Measurements from ENCODE around the gene ELOVL7.
"Not testable (repeated sequence)": the region's sequence is repeated elsewhere in the genome, so short reads cannot be mapped to it uniquely, and the experiment has no call there.

Gene ELOVL7

DNA sequence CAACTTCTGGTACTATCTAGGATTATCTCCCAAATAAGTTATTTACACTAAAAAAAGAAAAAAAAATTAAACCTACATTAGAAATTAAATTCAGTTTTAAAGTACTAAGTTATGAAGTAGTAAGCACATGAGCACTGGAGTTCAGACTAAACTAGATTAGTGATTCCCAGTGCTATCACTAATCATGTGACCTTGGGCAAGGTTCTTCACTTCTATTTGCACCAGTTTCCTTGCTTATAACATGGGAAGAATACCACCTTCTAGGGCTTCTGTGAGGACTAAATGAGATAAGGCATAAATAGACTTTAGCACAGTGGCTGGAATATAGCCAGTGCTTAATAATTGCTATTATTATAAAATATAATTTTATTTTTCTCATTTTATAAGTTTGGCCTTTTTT, 10.5 kb downstream of the ELOVL7 start:
- in situ Hi-C loops (cut with MboI; ENCODE audit: low sequenced_read_pairs) = no loop called here

DNA sequence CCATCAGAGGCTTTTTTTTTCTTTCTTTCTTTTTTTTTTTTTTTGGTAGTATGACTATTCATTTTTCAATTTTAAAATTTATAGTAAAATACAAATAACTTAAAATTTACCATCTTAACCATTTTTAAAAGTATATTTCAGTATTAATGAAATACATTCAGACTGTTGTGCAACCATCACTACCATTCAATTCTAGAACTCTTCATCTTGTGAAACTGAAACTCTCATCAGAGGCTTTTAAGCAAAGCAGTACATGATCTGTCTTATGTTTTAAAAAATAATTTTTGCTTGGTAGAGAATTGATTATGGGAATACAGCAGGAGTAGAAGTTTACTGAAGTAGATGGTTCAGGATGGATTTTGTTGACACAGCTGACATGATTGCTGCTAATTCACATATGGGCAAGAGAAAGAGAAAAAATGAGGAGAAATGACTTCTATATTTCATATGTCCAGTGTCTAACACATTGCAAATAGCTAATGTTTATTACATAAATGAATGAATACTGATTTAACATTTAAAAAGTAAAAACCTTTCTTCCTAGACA, 13.4 kb downstream of the ELOVL7 start:
- in situ Hi-C loops (cut with MboI; ENCODE audit: low sequenced_read_pairs) = no loop called here

DNA sequence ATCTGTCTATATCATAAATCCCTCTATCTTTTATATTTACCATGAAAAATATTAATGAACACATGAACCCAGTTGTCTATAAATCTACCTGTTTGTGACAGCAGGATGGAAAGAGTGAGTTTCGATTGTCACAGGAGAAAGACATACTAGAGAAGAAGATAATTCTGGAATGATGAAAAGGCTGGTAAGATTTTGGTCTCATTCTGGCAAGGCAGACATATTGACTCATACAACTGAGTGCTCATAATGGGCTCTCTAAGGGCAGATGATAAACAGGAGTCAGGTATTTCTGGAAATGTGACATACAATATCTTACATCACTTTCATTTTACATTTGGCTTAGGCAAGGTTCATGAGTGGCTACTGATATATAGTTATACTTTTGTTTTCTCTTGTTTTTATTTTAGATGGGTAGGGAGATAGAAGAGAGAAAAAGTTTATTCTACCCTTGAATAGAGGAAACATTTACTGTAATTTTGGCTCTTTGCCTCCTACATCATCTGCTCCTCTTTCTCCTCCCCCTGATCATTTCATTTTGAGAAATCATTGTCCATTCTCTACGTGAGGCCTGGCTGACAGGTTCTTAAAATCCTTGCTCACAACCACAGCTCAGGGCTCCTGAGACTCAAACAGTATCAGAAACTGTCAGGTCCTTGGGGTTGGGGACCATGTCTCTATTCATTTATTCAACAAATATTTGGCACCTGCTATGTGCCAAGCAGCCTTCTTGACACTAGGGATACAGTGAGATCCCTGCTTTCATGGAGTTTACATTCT, 14.4 kb downstream of the ELOVL7 start:
- in situ Hi-C loops (cut with MboI; ENCODE audit: low sequenced_read_pairs) = no loop called here

DNA sequence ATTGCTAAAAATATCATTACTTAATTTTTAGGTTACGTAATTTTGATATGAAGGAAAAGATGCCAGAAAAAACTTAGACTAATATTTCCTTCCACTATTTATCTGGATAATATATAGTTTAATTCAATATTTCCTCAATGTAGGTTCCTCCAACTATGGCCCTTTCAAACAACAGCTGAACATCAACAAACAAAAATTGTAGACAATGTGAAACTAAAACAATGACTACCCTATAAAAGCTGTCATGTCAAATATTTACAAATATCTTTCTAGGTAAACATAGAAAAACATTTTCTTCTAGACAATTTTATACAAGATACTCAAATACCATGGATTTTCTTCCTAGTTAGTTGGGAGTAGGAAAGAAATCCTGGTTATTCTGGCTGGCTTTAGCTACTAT, 16.9 kb downstream of the ELOVL7 start:
- in situ Hi-C loops (cut with MboI; ENCODE audit: low sequenced_read_pairs) = no loop called here

DNA sequence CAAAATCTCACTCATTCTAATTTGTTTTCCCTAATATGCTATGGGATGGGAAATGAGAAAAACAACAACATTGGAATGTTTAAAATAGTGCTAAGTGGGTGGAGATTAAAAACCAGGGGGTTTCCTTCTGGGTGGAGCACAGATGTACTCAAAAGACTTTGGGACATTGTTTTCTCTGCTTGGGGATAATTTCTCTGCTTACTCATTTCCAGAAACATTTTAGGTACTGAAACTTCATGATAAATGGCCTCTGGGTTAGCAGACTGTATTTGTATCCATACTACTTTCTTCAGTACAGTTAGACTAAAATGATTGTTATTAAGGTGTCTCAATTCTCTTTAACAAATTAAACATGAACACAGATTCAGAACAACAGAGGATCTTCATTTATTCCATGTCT, 17.4 kb downstream of the ELOVL7 start:
- in situ Hi-C loops (cut with MboI; ENCODE audit: low sequenced_read_pairs) = no loop called here

DNA sequence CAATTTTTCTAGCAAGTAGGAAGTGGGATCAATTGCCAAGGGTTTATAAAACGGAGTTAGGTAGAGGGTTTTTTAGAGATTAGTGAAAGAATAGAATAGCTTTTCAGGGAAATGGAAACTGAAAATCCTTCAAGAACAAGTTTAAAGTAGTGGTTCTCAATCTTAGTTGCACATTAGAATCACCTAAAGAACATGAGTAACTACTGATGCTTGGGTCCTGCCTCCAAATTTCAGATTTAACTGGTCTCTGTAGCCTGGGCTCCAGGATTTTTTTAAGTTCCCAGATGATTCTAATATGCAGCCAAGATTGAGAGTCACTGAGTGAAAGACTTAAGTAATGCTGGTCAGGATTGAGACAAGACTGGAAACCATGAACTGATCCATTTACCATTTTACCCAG, 20.5 kb downstream of the ELOVL7 start:
- in situ Hi-C loops (cut with MboI; ENCODE audit: low sequenced_read_pairs) = no loop called here

DNA sequence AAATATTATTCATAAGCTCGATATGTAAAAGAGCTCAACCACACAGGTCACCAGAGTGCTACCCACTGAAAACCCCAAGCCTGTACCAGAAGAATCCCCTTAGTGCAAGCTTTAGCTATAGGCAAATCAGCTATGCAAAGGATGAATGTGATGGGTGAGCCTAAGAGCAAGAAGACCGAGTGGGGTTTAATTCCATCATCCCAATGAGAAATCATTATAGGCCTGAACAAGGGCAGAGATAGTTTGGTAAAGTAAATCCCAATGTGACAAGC, 21.8 kb downstream of the ELOVL7 start:
- in situ Hi-C loops (cut with MboI; ENCODE audit: low sequenced_read_pairs) = no loop called here

DNA sequence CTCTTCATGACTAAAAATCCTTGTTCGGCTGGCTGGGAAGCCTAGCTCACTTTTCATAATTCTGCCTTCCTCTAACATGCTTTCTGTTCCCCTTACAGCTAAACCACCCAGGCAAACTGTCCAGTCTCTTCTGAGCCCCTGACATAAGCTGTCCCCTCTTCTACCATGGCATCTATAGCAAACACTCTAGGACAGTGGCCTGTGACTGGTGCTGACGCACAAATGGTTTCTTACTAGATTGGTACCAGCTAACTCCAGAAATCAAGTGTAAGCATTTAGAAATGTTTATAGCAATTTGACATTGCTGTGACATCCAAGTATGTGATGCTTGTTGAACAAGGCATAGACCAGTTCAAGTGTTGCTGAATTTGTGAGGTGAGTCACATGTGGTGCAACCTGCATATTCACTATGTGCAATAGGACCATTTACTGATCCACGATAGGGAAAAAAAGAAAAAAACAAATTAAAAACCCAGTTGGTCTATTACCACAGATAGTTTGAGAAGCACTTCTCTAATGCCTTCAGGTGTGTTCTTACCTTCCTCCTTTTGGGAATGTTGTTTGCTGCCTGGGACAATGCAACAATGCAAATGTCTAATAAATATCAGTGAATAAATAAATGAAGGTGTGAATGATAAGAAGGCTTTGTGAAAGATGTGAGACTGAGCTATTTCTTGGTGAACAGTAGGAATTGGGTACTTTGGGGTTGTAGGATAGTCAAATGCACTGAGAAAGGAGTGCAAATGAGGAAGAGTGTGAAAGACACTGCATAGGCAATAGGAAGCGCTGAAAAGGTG, 22.4 kb downstream of the ELOVL7 start:
- in situ Hi-C loops (cut with MboI; ENCODE audit: low sequenced_read_pairs) = no loop called here

DNA sequence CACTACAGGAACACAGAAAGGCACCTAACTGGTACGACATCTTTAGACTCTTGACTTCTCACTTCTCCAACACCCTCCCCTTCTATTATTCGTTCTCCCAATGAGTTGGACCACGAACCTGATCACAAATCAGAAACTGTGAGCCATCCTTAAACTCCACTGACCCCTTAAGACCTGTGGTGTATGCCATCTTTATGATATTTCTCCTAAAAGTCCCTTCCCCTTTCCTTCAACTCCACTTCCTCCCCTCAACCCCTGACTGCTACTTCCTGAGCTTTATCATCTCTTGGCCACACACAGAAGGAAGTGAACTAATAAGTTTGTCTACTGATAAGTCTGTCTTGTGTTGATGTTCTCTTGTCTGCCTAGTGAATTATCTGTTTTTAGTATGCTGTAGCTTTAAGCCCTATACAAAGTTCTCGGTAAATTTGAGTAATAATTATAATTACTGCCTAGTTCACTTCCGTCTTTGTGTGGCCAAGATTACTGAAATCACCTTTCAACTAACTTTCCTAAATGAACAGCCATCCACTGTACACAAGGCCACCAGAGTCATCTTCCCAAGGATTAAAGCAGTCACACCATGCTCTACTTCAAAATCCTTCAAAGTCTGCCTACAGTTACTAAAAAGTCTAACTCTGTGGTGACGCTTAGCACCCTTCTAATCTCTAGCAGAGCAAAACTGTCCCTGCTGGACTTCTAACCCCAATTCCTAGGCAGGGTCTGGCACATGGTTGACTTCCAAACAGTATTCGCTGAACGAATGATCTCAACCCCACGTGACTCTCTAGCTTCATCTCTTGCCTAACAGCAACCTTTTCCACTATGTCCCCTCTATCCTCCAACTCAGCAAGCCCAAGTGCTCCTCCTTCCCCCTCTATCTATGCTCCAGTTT, 23.2 kb downstream of the ELOVL7 start:
- in situ Hi-C loops (cut with MboI; ENCODE audit: low sequenced_read_pairs) = no loop called here

DNA sequence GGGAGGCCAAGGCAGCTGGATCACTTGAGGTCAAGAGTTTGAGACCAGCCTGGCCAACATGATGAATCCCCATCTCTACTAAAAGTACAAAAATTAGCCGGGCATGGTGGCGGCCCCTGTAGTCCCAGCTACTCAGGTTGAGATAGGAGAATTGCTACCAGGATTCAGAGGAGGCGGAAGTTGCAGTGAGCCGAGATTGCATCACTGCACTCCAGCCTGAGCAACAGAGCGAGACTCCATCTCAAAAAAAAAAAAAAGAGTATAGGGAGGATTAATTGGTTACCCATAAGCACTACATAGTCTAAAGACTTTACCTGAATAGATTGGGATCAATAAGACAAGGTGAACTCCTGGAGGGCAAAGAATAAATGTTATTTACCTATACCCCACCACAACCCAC, 27.9 kb downstream of the ELOVL7 start:
- in situ Hi-C loops (cut with MboI; ENCODE audit: low sequenced_read_pairs) = not testable (repeated sequence)

DNA sequence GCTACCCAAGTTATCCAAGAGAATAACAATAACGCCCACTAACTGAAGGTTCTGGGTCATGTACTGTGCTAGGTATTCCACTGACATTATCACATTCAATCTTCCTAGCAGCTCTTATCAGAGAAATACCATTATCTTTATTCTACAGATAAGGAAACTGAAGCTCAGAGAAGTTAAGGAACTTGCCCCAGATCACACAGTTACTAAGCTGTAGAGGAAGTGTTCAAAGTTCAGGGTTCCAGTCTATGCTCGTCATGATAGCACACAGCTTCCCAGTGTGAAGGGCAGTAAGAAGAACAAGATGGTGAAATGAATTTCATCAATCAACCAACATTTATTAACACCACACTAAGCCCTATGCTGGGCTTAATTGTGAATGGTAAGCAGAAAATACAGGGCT, 29.6 kb downstream of the ELOVL7 start:
- in situ Hi-C loops (cut with MboI; ENCODE audit: low sequenced_read_pairs) = no loop called here

DNA sequence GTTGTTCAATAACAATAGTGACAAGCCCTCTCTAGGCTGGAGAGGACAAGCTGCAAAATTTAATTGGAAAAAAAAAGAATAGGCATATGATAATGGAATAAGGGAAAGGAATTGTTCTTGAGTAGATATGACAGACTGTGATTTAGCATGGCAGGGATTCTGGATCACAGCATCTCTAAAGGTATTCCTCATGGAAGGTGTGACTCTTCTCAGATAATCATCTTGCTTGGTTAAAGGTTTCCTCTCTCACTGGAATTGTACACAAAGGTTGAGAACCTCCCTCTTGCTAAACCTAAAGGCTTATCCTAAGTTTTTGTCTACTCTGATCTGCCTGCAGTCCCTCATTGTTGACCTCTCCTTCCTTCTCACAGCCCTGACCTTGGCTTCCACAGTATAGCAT, 31.6 kb downstream of the ELOVL7 start:
- in situ Hi-C loops (cut with MboI; ENCODE audit: low sequenced_read_pairs) = no loop called here

DNA sequence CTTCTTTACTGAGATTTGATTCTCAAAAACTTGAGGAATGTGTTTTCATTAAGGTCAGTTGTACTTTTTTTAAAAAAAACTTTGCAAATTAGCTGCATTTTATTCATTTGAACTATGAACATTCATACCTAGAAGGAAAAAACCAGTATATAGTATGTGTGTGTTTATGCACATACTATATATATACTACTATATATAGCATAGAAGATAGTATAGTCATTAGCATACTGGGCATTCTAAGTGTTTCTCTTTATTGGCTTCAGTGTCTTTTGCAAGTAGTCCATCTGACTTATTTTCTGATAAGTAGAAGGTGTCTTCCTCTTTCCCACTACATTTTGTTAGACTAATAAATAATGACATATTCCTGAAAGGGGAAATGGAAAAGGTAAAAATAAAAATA, 33.0 kb downstream of the ELOVL7 start:
- in situ Hi-C loops (cut with MboI; ENCODE audit: low sequenced_read_pairs) = no loop called here

DNA sequence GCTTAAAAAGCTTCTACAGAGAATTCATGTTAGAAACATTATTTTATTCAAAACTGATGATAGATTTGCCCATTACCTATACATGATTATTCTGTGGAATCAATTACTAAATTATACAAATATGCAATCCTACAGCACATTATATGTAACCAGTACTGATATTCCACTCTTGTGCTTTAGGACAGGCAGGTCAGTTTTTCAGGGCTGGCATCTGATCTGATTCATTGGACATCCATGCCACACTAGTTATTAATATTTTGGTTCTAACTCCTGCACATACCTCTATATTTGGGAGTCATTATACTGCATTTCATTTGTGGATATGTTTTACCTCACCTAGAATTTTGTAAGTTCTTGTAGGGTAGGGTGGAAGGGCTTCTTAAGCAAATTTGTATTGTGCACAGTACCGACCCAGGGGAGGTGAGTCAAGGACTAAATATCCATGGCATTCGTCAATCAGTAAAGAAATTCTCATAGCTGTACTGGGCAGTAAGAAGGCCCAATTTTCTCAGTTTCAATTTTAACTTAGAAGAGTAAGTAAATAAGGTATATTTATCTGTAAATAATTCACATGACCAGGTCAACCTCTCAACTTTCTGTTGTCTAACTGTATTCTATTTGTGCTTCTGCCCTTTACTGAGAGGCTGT, 33.5 kb downstream of the ELOVL7 start:
- in situ Hi-C loops (cut with MboI; ENCODE audit: low sequenced_read_pairs) = no loop called here

DNA sequence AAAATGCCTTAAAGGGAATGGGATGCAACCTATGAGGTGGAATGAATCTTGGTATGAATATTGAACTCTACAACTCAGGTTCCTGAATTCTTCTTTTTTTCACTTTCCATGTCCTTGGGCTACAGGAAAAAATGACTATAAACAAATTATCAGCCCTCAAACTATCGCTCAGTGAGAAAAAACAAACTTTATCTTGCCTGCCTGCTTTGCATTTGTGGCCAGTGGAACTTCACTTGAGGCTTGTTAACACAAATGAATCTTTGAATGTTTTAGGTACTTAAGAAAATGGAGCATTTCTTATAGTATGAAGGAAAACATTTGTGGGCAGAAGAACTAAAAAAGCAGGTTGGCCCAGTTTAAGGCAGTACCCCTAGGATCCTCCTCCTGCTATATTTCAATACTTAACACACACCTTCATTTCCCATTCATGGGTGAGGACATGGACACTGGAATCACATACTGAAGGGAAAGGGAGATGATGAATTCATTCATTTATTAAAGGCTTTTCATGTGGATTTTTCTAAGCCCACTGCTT, 34.1 kb downstream of the ELOVL7 start:
- in situ Hi-C loops (cut with MboI; ENCODE audit: low sequenced_read_pairs) = no loop called here

DNA sequence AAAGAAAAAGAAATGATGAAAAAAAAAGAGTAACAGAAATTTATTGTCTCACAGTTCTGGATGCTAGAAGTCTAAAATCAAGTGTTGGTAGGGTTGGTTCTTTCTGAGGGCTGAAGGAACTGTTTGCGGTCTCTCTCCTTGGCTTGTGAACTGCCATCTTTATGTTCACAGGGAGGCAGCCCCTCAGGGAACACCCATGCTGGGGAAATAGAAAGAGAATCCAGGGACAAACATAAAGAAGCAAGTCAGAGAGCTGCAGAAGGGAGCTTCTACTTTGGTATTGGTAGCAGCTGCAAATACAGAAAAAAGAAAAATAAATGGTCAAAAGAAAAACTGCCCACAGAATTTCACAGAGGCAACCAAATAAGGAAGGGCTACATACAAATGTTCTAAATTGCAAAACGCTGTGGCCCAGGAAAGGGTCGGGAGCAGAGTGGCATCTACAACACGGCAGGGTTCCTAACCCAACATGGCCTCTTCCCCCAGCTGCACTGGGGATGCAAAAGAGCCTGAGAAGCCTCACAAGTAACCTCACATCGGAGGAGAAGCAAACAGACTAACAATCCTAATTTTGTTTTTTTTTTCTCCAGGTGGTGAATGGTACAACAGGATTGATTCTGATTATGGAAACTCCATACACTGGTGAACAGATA, 37.4 kb downstream of the ELOVL7 start:
- in situ Hi-C loops (cut with MboI; ENCODE audit: low sequenced_read_pairs) = no loop called here

DNA sequence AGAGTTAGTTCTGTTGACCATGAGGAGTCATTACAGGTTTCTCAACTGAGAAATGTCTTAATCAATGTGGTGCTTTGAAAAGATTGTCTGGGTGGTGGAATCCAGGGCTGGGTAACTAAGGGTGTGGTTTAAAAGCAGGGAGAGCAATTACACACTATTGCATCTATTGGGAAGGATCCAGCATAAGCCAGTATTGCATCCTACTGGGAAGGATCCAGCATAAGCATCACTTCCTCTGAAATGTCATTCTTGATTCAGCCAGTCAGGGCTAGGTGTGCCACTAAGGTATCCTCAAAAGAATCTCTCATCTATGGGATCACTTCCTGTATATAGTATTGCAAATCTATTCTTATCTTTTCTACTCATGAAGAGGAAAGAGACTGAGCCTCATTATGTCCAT, 38.6 kb downstream of the ELOVL7 start:
- in situ Hi-C loops (cut with MboI; ENCODE audit: low sequenced_read_pairs) = no loop called here

DNA sequence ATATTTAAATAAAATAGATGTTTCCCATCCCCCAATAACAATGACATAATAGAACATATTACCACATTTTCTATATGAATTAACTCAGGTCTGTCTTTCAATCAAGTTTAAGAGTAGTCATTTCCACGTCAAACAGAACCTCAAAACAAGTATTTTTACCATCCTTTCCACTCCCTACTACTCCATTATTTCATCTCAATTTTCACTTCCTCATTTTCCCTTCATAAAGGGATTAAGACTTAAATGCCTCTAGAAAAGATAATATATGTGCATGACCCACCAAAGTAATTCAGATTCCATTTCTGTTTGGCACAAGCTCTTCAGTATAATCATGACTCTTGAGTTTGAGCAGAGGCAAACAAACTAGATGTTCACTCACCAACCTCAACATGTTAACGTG, 40.4 kb downstream of the ELOVL7 start:
- in situ Hi-C loops (cut with MboI; ENCODE audit: low sequenced_read_pairs) = no loop called here

DNA sequence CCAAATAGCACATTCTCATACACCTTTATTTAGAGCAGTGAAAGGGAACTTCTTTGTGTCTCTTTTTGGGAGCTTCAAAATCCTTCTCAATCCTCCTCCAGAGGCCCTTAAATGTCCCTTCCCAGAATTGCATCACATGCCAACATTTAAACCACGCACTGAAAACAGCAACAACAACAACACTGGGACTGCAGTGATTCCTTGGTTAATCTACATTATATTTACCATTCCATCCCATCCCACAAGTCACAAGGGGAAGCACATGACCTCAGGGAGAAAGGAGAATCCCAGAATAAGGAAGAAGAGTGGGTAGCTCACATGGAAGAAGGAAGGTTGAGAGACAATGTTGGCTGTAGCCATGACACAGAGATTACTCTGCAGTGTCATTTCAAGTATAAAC, 41.1 kb downstream of the ELOVL7 start:
- in situ Hi-C loops (cut with MboI; ENCODE audit: low sequenced_read_pairs) = no loop called here

DNA sequence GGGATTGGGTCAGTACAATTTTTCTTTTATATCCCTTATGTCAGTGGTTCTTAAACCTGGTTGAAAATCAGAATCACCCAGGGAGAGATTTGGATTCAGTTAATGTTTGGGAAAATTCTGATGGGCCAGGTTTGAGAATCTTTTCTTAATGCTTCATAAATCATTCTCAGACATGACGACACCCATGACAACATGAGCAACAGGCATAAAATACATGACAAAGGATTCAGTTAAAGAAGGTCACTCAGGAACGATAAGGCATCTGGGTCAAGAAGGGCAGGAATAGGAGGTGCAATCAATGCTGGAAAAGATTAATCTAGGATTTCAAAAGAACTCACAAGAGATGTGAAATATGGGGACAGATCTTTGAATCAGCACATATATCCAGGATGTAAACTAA, 41.8 kb downstream of the ELOVL7 start:
- in situ Hi-C loops (cut with MboI; ENCODE audit: low sequenced_read_pairs) = no loop called here
